Heart right ventricle (tissue), 16 donors: Measurements from ENCODE around the gene MCTP1. TPM values are rescaled to one million over a fixed set of nuclear protein-coding genes. Genes with fewer than 3 reads are reported as not detected.

Experiments
- ATAC-seq, 8 donors: fragments of 200-7000 bp; cut with Tn5 transposase; one replicate each; pipeline ENCODE4 v1.9.1; 2020; ENCODE audit warnings: mild to moderate bottlenecking in 8 of 8, moderate library complexity in 8 of 8, moderate number of reproducible peaks in 1 of 8
- DNase-seq, 2 donors: peaks; one replicate each; pipeline ENCODE4 v3.0.0-alpha.2; 2020
- H3K27ac ChIP-seq, 10 donors: fragments of 200-600 bp; sonication (generic) in 2 of 10; one replicate each; pipeline versions ENCODE4 v1.5.0 to v1.8.0; 2020 to 2022; ENCODE audit warnings: mild to moderate bottlenecking in 3 of 10
- H3K27me3 ChIP-seq, 7 donors: fragments of 200-600 bp; one replicate each; pipeline ENCODE4 v1.8.0; 2021 to 2022; ENCODE audit warnings: mild to moderate bottlenecking in 2 of 7
- H3K36me3 ChIP-seq, 9 donors: fragments of 200-600 bp; sonication (generic) in 1 of 9; one replicate each; pipeline versions ENCODE4 v1.5.0 to v1.8.0; 2020 to 2022; ENCODE audit warnings: mild to moderate bottlenecking in 2 of 9
- H3K4me1 ChIP-seq, 9 donors: fragments of 200-600 bp; sonication (generic) in 1 of 9; one replicate each; pipeline versions ENCODE4 v1.5.0 to v1.8.0; 2020 to 2022; ENCODE audit warnings: mild to moderate bottlenecking in 4 of 9
- H3K4me3 ChIP-seq, 10 donors: fragments of 200-600 bp; sonication (generic) in 2 of 10; one replicate each; pipeline versions ENCODE4 v1.5.0 to v1.8.0; 2020 to 2022; ENCODE audit warnings: mild to moderate bottlenecking in 7 of 10, moderate library complexity in 2 of 10
- H3K9me3 ChIP-seq, 11 donors: fragments of 200-600 bp in 10 of 11; sonication (generic) in 2 of 11; one replicate each; pipeline versions ENCODE4 v1.5.0 to v1.8.0; 2013 to 2022; ENCODE audit warnings: mild to moderate bottlenecking in 2 of 11, control low read depth in 1 of 11, moderate library complexity in 1 of 11
- CTCF ChIP-seq, 9 donors: fragments of 200-600 bp; sonication (generic) in 2 of 9; IDR thresholded peaks; one replicate each; pipeline versions ENCODE4 v1.5.0 to v1.8.0; 2021 to 2022; ENCODE audit warnings: antibody characterized with exemption in 9 of 9, mild to moderate bottlenecking in 5 of 9, moderate library complexity in 1 of 9
- WGBS, 2 donors: extraction: QIAGEN DNeasy Blood & Tissue Kit; methylation state at CpG; one replicate each; pipeline ENCODE4 v1.1.7; 2013; ENCODE audit warnings: inconsistent platforms in 1 of 2; 5-methylcytosine and 5-hydroxymethylcytosine counted together
- intact Hi-C, 10 donors: fragments of 100-400 bp; cut with DNase I; formaldehyde crosslinking; loops; one replicate each; pipeline versions ENCODE4 v1.11.1 to v1.14.2; 2022
- polyA plus RNA-seq, 2 donors: library from polyadenylated mRNA; stranded (reverse); fragments of 200-250 nt; gene quantifications; one replicate each; pipeline ENCODE4 v1.2.3, GENCODE V29; 2013
- total RNA-seq, 10 donors: library from RNA; stranded (reverse); fragmentation: NEBNext Ultra II Directional in 3 of 10; extraction: Animal tissue kit (Norgen Biotek cat#: 25700) in 3 of 10; gene quantifications; one replicate each; pipeline versions ENCODE4 v1.2.1 to v1.2.4, GENCODE V29; 2021 to 2023
- donor health status: Arrhythmogenic right ventricular cardiomyopathy.
- donor health status: ischemic (EF 13 %, LVEDD 7.1; RV severe dilation, severe dysfunction).
- donor health status: healthy with polysubstance abuse.
- donor health status: DM: no; HTN: yes; CAD: no.
- donor health status: DM: no; HTN: no; CAD: no.
- donor health status: ischemic (EF 25% LVEDD 6.9; RV normal size, moderate dysfunction).
- donor health status: ischemic (EF 25% LVEDD 5.7; RV mildly dilated, moderate dysfunction).
- donor health status: healthy.
- donor health status: DM: yes; HTN: yes; CAD: no.
- donor health status: Ischemic cardiomyopathy.
- donor health status: ischemic (EF 35%, LVEDD 5.7; RV mildly dilated, moderate dysfunction).
- donor health status: nonischemic (EF 11% LVEDD 7.7; RV severe dilation, severe dysfunction).
- donor health status: DM: yes; HTN: yes; CAD: no.
- donor health status: PGD.
- donor health status: ischemic (EF 29% LVEDD 5.4; RV normal size, mild dysfunction).
- donor health status: nonischemic (EF 23%, LVEDD 6.1; RV moderate dilation, normal function).

The MCTP1 gene
- total and polyA plus RNA-seq, 12 donors, result 1.3 to 19.7 (median 5.3) TPM

- H3K36me3 ChIP-seq, result peaks cover 0 to 69% (median 27%) of the 10 kb centered on the region in 9 donors
These were observed 626.6 kb downstream of the MCTP1 start for GRCh38 chr5:94658272-94658671.

More at GRCh38 chr5:94658272-94658671, 626.6 kb downstream of the MCTP1 start:
- no peaks in the 10 kb centered on the region for H3K4me1 ChIP-seq
- no peak for TF ChIP-seq CTCF (IDR thresholded peaks at IDR 0.05)
- DNase-seq, result no peak
- no peak for ATAC-seq
- no peak overlapping the region for H3K4me3 ChIP-seq
- H3K27ac ChIP-seq, result no peak overlapping the region
- H3K9me3 ChIP-seq, result peaks cover 0 to 52% (median 10%) of the 10 kb centered on the region in 11 donors
- no peaks in the 10 kb centered on the region for H3K27me3 ChIP-seq
- 97 to 100% methylated on average over 1 of the region's 1 CpG for WGBS, 2 donors
- intact Hi-C loops, result no loop called here

Other genes starting within 250 kb of the MCTP1 start
- 10 to 100 TPM in 3 of 10 donors, 1 to 10 TPM in 7; 1.0 to 19.5 (median 6.9) TPM for gene FAM81B, start 106.3 kb upstream of the MCTP1 start, total RNA-seq
- gene FAM81B, start 106.3 kb upstream of the MCTP1 start, polyA plus RNA-seq, result 1 to 10 TPM in 1 of 2 donors, under 1 TPM in 1; 0.12 to 9.1 TPM